Measurements from ENCODE around the gene GCLC.

Gene GCLC

DNA sequence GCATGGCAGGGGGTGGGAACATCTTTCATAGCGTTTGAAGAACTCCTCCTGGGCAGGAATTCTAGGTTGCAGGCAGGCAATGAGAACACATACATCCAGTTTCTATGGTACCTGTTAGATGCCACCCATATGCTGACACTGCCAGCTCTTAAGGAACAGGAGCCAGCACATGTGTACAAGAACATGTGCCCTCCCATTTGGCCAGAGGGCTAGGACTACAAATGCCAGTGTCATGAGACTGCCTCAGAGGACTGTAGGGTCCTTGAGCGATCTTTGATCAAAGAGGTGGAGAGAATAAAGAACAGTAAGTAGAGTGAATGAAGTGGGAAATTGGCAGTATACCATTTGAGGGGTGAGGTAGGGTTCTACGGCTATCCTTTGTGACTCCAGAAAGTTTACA, 45.8 kb downstream of the GCLC start:
- Histone ChIP-seq H3K9me3 (ENCODE audit: control insufficient read depth, low read length) (no peaks in the 10 kb centered on the region), H3K4me3 (ENCODE audit: low read depth, low read length) (no peak overlapping the region), H2AFZ (no peak overlapping the region), H3K36me3 (ENCODE audit: control insufficient read depth, insufficient read depth, low read length) (no peaks in the 10 kb centered on the region), H3K9ac (no peak overlapping the region), H3K27me3 (ENCODE audit: control insufficient read depth, insufficient read depth, low read length) (no peaks in the 10 kb centered on the region), H3K79me2 (no peaks in the 10 kb centered on the region), H3K4me1 (no peaks in the 10 kb centered on the region), H3K27ac (no peak overlapping the region), H3K4me2 (ENCODE audit: low read length) (no peak overlapping the region)
- TF ChIP-seq, protein P1, sequence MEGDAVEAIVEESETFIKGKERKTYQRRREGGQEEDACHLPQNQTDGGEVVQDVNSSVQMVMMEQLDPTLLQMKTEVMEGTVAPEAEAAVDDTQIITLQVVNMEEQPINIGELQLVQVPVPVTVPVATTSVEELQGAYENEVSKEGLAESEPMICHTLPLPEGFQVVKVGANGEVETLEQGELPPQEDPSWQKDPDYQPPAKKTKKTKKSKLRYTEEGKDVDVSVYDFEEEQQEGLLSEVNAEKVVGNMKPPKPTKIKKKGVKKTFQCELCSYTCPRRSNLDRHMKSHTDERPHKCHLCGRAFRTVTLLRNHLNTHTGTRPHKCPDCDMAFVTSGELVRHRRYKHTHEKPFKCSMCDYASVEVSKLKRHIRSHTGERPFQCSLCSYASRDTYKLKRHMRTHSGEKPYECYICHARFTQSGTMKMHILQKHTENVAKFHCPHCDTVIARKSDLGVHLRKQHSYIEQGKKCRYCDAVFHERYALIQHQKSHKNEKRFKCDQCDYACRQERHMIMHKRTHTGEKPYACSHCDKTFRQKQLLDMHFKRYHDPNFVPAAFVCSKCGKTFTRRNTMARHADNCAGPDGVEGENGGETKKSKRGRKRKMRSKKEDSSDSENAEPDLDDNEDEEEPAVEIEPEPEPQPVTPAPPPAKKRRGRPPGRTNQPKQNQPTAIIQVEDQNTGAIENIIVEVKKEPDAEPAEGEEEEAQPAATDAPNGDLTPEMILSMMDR (IDR thresholded peaks at IDR 0.05): no peak

DNA sequence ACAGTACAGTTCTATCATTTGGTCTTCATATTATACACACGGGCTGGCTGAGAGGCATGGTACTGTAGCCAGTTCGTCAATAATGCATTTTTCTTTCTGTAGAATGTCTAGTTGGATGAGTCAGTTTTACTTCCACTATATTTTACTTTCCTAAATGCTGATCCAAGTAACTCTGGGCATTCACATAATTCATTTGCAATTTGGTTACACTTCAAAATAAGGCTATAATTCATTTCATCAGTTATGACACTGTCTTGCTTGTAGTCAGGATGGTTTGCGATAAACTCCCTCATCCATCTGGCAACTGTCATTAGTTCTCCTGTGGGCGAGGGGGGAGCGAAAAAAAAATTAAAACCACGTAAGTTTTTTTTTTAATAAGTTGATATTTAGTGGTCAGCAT, 46.3 kb downstream of the GCLC start:
- no peak overlapping the region for H2AFZ ChIP-seq
- H3K36me3 ChIP-seq (ENCODE audit: control insufficient read depth, insufficient read depth, low read length): no peaks in the 10 kb centered on the region
- H3K9me3 ChIP-seq (ENCODE audit: control insufficient read depth, low read length): no peaks in the 10 kb centered on the region
- no peak overlapping the region for H3K9ac ChIP-seq
- H3K4me1 ChIP-seq: no peaks in the 10 kb centered on the region
- no peak overlapping the region for H3K4me2 ChIP-seq (ENCODE audit: low read length)
- no peak overlapping the region for H3K27ac ChIP-seq
- H3K27me3 ChIP-seq (ENCODE audit: control insufficient read depth, insufficient read depth, low read length): no peaks in the 10 kb centered on the region
- TF ChIP-seq, protein P1 (IDR thresholded peaks at IDR 0.05): no peak
- H3K79me2 ChIP-seq: no peaks in the 10 kb centered on the region
- no peak overlapping the region for H3K4me3 ChIP-seq (ENCODE audit: low read depth, low read length)

DNA sequence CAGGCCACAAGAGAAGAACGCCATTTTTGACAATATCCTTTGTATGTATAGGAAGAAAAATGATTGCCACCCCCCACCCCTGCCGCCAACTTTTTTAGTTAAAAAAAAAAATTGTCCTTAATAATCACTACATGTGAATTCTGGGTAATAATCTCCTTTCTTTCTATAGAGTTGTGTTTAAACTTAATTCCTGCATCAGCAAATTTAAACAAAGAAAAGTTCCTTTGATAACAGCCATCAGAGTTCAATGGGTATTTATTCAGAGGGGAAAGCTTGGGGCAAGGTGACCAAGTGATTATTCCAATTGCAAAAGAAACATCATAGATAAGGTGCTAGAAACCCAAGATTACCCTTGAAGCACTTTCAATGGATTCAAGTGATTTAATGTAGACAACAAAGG, 47.0 kb downstream of the GCLC start:
- Histone ChIP-seq H3K4me2 (ENCODE audit: low read length) (no peak overlapping the region), H3K4me1 (no peaks in the 10 kb centered on the region), H3K9me3 (ENCODE audit: control insufficient read depth, low read length) (no peaks in the 10 kb centered on the region), H3K27ac (no peak overlapping the region), H3K4me3 (ENCODE audit: low read depth, low read length) (no peak overlapping the region), H3K9ac (no peak overlapping the region), H3K36me3 (ENCODE audit: control insufficient read depth, insufficient read depth, low read length) (no peaks in the 10 kb centered on the region), H3K27me3 (ENCODE audit: control insufficient read depth, insufficient read depth, low read length) (no peaks in the 10 kb centered on the region), H2AFZ (no peak overlapping the region), H3K79me2 (no peaks in the 10 kb centered on the region)
- TF ChIP-seq, protein P1 (IDR thresholded peaks at IDR 0.05): no peak

DNA sequence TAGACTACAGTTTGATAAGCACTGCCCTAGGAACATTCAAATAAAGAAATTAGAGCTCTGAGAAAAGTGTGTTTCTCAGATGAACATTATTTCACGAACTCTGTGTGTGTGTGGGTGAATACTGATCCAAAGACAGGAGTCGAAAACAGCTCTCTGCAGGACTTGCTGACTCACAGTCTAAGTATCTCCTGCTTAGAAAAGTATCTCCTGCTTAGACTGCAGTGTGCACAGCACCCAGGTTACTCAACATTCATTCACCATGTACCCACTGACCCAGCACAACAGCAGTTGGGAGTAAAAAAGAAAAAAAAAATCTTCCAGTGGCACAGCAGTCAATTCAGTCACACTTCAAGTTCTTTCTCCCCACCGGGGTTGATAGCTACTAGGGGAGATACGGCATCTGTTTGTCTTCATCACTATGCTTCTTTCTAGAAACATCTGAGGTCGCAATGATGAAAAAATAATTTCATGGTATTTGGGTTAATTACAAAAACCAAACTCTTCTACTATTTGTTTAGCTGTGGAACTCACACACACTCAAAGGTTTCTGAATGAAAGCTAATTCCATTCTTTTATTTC, 48.0 kb downstream of the GCLC start:
- no peak overlapping the region for H3K27ac ChIP-seq

More for the DNA sequence above, 48.0 kb downstream of the GCLC start:
- TF ChIP-seq, protein P1 (IDR thresholded peaks at IDR 0.05): no peak
- no peaks in the 10 kb centered on the region for H3K9me3 ChIP-seq (ENCODE audit: control insufficient read depth, low read length)
- no peaks in the 10 kb centered on the region for H3K79me2 ChIP-seq
- H2AFZ ChIP-seq: no peak overlapping the region
- no peak overlapping the region for H3K9ac ChIP-seq
- no peaks in the 10 kb centered on the region for H3K4me1 ChIP-seq
- H3K27me3 ChIP-seq (ENCODE audit: control insufficient read depth, insufficient read depth, low read length): no peaks in the 10 kb centered on the region
- no peak overlapping the region for H3K4me2 ChIP-seq (ENCODE audit: low read length)
- no peaks in the 10 kb centered on the region for H3K36me3 ChIP-seq (ENCODE audit: control insufficient read depth, insufficient read depth, low read length)
- H3K4me3 ChIP-seq (ENCODE audit: low read depth, low read length): no peak overlapping the region
